Mammary epithelial cell (primary cell): Measurements from ENCODE around the gene NRG2.

Experiments used
- CTCF ChIP-seq, 2 donors: IDR thresholded peaks in 1 of 2; conservative IDR thresholded peaks in 1 of 2; 2 replicates each; pipeline ENCODE4 v1.5.1; 2011 to 2012; ENCODE audit warnings: inconsistent platforms in 2 of 2, low read length in 2 of 2, mild to moderate bottlenecking in 2 of 2, control low read depth in 1 of 2, low read depth in 1 of 2; ENCODE audit not compliant: insufficient read depth in 1 of 2; ENCODE audit errors: extremely low read depth in 1 of 2
- EZH2 ChIP-seq: IDR thresholded peaks from 2 replicates; pipeline ENCODE4 v1.6.1; 2012; ENCODE audit warnings: low read length, inconsistent platforms, borderline replicate concordance

DNA sequence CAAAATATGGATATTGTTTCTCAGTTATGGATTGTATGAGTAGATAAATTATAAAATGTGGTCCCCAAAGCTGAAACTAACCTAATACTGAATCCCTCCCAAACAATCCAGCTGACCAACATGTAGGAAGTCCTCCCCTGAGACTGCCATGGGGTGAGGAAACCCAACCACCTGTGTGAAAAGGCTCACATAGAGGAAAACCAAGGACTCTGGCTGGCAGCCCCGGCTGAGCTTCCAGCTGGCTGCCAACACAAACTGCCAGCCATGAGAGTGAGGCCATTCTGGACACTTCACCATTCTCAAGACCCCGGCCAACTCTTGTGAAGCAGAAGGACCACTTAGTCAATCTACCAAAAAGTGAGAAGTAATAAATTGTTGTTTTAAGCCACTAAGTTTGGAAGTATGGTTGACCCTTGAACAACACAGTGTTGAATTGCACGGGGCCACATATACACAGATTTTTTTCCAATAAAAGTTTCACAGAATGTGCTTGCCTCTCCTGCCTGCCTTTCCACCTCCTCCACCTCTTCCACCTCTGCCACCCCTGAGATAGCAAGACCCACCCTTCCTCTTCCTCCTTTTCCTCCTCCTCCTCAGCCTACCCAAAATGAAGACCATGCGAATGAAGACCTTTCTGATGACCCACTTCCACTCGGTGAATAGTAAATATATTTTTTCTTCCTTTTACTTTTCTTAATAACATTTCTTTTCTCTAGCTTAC is 15.3 kb upstream of the NRG2 start:
- no peak for TF ChIP-seq CTCF (conservative IDR thresholded peaks at IDR 0.05 in 1 of 2, IDR thresholded peaks at IDR 0.05 in 1 of 2; ENCODE audit: extremely low read depth in 1 of 2, insufficient read depth in 1 of 2, low read depth in 1 of 2, low read length in 2 of 2)
- no peak for TF ChIP-seq EZH2
